Erythroblast (primary cell): ENCODE data around the gene C5orf63.

Experiments used
- GATA1 ChIP-seq: IDR thresholded peaks from 2 replicates; pipeline ENCODE4 v1.6.1; 2011; ENCODE audit warnings: low read depth, mild to moderate bottlenecking, control low read depth, low read length, moderate library complexity
- POLR2A ChIP-seq: IDR thresholded peaks from 2 replicates; pipeline ENCODE4 v1.6.1; 2011; ENCODE audit warnings: mild to moderate bottlenecking, low read length

GRCh38 chr5:127029581-127030258 lies 43.6 kb downstream of the C5orf63 start:
- TF ChIP-seq POLR2A (no peak), GATA1 (no peak)
